ENCODE results near the gene ZNF789. TPM values are rescaled to one million over a fixed set of nuclear protein-coding genes. Genes with fewer than 3 reads are reported as not detected.
A peak's percentile ranks its signal among the peaks of the same experiment; 100 is the strongest.

Gene ZNF789
- total and polyA plus RNA-seq, 9 of the 15 experiments (the other 6 are each of a cell fraction or from before 2014, with no cell fraction given) = 6.1 to 57.0 (median 24.8) TPM

- peak in 1 of 2 experiments; percentile 63; a peak in 1 of 4 replicates for TF ChIP-seq ZMIZ1 (IDR thresholded peaks at IDR 0.05; ENCODE audit: low read depth in 2 of 2, low read length in 2 of 2)
- no peak for TF ChIP-seq SAFB2 (IDR thresholded peaks at IDR 0.05; ENCODE audit: borderline replicate concordance, low read depth, low read length, severe bottlenecking)
- TF ChIP-seq DMBX1 (CRISPR knock-in tag; IDR thresholded peaks at IDR 0.05; ENCODE audit: borderline replicate concordance) = peak; percentile 23; the same call in 1 of the 2 replicates
- TF ChIP-seq ILK (tag; IDR thresholded peaks at IDR 0.05; ENCODE audit: borderline replicate concordance, low read depth) = no peak
- no peak for TF ChIP-seq ZNF561 (CRISPR knock-in tag; conservative IDR thresholded peaks at IDR 0.05)
- TF ChIP-seq, protein P1, sequence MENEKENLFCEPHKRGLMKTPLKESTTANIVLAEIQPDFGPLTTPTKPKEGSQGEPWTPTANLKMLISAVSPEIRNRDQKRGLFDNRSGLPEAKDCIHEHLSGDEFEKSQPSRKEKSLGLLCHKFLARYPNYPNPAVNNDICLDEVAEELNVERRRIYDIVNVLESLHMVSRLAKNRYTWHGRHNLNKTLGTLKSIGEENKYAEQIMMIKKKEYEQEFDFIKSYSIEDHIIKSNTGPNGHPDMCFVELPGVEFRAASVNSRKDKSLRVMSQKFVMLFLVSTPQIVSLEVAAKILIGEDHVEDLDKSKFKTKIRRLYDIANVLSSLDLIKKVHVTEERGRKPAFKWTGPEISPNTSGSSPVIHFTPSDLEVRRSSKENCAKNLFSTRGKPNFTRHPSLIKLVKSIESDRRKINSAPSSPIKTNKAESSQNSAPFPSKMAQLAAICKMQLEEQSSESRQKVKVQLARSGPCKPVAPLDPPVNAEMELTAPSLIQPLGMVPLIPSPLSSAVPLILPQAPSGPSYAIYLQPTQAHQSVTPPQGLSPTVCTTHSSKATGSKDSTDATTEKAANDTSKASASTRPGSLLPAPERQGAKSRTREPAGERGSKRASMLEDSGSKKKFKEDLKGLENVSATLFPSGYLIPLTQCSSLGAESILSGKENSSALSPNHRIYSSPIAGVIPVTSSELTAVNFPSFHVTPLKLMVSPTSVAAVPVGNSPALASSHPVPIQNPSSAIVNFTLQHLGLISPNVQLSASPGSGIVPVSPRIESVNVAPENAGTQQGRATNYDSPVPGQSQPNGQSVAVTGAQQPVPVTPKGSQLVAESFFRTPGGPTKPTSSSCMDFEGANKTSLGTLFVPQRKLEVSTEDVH (IDR thresholded peaks at IDR 0.05; ENCODE audit: low read depth, partially characterized antibody) = peak; percentile 90
- TF ChIP-seq, protein P2, sequence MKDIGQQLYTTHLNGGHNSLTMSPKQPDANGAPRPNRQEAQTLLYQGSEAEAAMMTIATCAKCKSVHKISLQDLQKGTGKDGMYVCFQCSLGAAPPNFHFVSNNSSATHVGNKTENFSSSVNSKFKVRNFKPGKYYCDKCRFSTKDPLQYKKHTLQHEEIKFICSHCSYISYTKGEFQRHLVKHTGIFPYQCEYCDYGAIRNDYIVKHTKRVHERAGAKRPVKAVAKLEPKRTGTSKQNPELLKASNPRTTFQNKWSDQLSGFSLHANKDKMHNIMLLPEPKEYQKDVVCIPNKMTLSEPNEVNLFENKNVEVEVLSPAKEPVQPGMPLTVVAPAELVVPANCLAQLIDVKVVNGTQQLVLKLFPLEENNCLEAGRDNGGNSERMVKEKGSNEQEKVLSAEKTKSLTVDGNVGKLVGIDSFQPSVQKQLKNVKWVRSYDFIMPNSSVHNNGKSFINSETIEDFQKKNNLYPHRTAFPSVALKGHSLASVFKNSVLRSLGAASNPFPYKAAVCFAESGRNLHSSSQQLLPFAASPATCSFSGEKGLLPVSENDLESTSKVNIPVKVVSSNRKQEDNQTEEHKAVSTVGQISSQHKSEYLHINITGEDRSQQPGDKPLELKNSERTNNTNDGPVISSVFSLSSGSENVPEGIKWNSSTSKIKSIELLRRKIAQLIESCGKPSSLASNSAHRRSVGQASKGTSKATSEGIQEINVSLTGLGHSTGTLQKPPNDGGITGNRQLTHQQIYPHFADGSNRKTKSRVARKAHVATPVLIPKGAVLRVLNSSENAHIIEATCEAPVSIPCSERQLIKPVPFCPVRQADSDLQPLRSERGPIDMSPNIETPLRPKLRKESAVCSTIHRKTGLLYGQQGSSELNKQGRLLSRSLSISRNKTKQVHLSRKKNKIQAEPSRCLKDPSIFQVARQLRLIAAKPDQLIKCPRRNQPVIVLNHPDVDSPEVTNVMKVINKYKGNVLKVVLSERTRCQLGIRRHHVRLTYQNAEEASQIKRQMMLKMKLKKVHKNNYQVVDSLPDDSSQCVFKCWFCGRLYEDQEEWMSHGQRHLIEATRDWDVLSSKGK (CRISPR knock-in tag; IDR thresholded peaks at IDR 0.05) = no peak
- TF ChIP-seq GABPB1 (CRISPR knock-in tag; IDR thresholded peaks at IDR 0.05) = peak; percentile 93
- peak; percentile 99 for TF ChIP-seq SP2 (IDR thresholded peaks at IDR 0.05; ENCODE audit: extremely low read depth, low read depth, low read length, poor library complexity, severe bottlenecking)
- no peak for TF ChIP-seq EWSR1 (IDR thresholded peaks at IDR 0.05; ENCODE audit: borderline replicate concordance, low read depth, partially characterized antibody)
- peak; percentile 47 for TF ChIP-seq RB1 (IDR thresholded peaks at IDR 0.05; ENCODE audit: low read depth)
- TF ChIP-seq ZNF384 (IDR thresholded peaks at IDR 0.05; ENCODE audit: low read depth, low read length) = peak; percentile 32; the same call in 1 of the 2 replicates
- TF ChIP-seq, protein P3, sequence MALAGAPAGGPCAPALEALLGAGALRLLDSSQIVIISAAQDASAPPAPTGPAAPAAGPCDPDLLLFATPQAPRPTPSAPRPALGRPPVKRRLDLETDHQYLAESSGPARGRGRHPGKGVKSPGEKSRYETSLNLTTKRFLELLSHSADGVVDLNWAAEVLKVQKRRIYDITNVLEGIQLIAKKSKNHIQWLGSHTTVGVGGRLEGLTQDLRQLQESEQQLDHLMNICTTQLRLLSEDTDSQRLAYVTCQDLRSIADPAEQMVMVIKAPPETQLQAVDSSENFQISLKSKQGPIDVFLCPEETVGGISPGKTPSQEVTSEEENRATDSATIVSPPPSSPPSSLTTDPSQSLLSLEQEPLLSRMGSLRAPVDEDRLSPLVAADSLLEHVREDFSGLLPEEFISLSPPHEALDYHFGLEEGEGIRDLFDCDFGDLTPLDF (CRISPR knock-in tag; IDR thresholded peaks at IDR 0.05) = peak; percentile 79
- peak; percentile 87 for TF ChIP-seq HMGN3 (IDR thresholded peaks at IDR 0.05; ENCODE audit: borderline replicate concordance, extremely low read depth, insufficient read length, low read depth, low read length)
Observed at GRCh38 chr7:99504603-99505323, 32.1 kb downstream of the ZNF789 start, which contains the start of gene ZKSCAN5 (continued).

Measured in K562 (cell line).